ENCODE measurements around the gene MYH15.

DNA sequence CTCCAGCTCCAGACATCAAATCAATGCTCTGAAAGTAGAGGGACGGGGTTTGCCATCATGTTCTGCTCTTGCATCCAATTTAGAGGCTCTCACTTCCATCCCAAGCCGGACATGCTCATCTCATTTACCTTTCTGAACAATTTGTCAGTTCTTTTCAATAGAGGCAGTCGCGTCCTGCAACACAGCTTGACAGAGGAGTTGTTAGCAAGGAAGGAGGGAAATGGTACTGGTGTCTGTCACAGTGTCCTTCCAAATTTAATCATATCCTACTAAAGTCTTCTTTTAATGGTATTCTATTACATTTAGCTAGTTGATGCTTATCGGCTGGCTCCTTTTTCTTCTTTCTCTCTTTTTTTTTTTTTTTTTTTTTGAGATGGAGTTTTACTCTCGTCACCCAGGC is 168.5 kb downstream of the MYH15 start:
- TF ChIP-seq EZH2 (IDR thresholded peaks at IDR 0.05; ENCODE audit: borderline replicate concordance, insufficient read depth, low read length, poor library complexity, severe bottlenecking) (no peak), RAD21 (conservative IDR thresholded peaks at IDR 0.05) (no peak)
